T-helper 9 cell (primary cell): Measurements from ENCODE around the gene BANF2.
"Not testable (repeated sequence)": the region's sequence is repeated elsewhere in the genome, so short reads cannot be mapped to it uniquely, and the experiment has no call there.

ENCODE experiments used
- DNase-seq: peaks from one replicate; pipeline ENCODE4 v3.0.0-alpha.2; 2020

The BANF2 gene

DNA sequence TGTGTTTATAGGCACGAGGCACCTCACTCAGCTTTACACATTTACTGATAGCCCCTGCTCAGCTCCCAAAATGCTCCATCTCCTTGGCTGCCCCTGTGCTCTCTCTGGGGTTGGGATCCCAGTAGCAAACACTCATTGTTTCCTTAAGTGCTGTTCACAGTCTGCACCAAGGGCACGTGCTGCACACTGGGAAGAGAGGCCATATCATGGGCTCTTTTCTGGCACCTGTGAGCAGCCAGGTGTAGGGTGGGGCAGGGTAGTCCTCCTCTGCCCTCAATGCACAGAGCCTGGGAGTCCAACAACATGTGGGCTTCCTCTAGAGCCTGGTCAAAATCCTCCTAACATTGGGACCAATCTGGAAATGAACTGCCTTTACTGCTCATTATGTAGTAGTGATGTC, 67.9 kb downstream of the BANF2 start:
- no peak for DNase-seq

DNA sequence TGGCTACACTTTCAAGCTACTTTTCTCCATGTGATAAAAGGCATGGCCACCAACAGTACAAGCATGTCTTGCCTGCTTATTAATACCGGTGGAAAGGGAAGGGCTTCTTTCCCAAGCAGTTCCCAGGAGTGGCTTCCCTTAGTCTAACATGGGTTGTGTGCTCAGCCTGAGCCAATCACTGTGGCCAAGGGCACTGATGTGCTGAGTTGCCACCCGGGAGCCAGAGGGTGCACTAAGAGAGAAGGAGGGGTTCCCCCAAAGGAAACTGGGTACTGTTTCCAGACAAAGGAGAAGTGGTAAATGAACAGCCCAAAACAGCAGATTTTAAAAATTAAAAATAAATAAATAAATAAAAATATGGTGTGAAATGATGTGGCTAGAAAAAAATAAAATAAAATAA, 68.5 kb downstream of the BANF2 start:
- DNase-seq: no peak

- not testable (repeated sequence) for DNase-seq
Measured at GRCh38 chr20:17769716-17770115, 70.0 kb downstream of the BANF2 start.

GRCh38 chr20:17771206-17772004, 71.6 kb downstream of the BANF2 start:
- no peak for DNase-seq

DNA sequence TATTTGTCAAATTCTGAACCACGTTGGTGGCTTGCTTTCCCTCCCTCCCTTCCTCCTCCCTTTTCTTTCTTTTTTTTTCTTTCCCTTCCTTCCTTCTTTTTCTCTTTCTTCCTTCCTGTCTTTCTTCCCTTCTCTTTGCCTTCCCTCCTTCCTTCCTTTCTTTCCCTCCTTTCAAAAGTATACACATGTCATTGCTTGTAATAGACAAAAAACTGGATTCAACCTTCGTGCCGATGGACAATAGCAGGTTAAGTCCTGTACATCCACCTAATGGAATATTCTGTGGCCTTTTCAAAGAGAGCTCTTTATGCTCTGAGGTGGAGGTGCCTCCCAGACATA, 72.2 kb downstream of the BANF2 start:
- no peak for DNase-seq

GRCh38 chr20:17773619-17774018, 73.9 kb downstream of the BANF2 start:
- no peak for DNase-seq

GRCh38 chr20:17775600-17775999, 75.8 kb downstream of the BANF2 start:
- no peak for DNase-seq

GRCh38 chr20:17776551-17776950, 76.8 kb downstream of the BANF2 start:
- DNase-seq: no peak

DNA sequence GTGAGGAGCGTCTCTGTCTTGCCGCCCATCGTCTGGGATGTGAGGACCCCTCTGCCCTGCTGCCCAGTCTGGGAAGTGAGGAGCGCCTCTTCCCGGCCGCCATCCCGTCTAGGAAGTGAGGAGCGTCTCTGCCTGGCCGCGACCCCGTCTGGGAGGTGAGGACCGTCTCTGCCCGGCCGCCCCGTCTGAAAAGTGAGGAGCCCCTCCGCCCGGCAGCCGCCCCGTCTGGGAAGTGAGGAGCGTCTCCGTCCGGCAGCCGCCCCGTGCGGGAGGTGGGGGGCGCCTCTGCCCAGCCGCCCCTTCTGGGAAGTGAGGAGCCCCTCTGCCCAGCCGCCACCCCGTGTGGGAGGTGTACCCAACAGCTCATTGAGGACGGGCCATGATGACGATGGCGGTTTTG, 79.2 kb downstream of the BANF2 start:
- not testable (repeated sequence) for DNase-seq

GRCh38 chr20:17782768-17783167, 83.0 kb downstream of the BANF2 start:
- DNase-seq: no peak

DNA sequence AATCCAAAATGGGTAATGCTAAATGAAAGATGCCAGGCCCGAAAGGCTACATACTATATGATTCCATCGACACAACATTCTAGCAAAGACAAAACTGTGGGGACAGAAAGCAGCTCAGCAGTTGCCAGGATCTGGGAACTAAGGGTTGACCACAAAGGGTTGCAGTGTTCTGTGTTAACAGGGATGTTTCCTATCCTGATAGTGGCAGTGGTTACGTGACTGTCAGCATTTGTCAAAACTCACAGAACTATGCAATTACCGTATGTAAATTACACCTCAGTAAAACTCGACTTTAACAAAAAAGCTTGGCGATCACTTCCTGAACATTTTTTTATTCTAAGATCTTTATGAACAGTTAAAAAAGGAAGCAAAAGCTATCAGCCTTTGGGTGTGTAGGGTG, 83.9 kb downstream of the BANF2 start:
- no peak for DNase-seq

DNA sequence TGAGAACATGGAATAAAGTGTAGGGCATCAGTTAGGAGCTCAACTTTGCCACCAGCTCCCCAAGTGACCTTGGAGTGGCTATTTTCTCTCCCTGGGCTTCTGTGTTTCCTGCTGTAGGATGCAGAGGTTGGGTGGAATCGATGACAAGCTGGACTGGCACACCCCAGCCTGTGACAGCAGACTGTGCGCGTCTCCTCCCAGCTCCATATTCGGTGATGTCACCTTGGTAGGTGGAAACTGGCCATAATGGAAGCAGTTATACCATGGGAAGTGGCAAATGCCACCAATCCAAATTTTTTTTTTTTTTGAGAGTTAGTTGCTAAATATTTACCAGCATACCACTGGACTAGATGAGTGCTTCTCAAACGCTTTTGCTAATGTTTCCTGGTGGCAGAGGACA, 85.2 kb downstream of the BANF2 start:
- no peak for DNase-seq
